Fibroblast of villous mesenchyme (primary cell): ENCODE results near the gene INPP4B. TPM values are rescaled to one million over a fixed set of nuclear protein-coding genes. Genes with fewer than 3 reads are reported as not detected.
"Not testable (repeated sequence)": the region's sequence is repeated elsewhere in the genome, so short reads cannot be mapped to it uniquely, and the experiment has no call there.

ENCODE experiments used
- DNase-seq: peaks from one replicate; pipeline ENCODE4 v3.0.0-alpha.2; 2010; ENCODE audit warnings: low read depth
- H3K4me3 ChIP-seq: 2 replicates; pipeline ENCODE4 v1.5.1; 2011; ENCODE audit warnings: low read depth, mild to moderate bottlenecking, low read length
- CTCF ChIP-seq: IDR thresholded peaks from 2 replicates; pipeline ENCODE4 v1.5.1; 2012; ENCODE audit warnings: low read depth, mild to moderate bottlenecking, low read length; ENCODE audit not compliant: insufficient read depth
- total RNA-seq: library from RNA; depleted of rRNA; stranded (reverse); fragments of >200 nt; gene quantifications from 2 replicates; pipeline ENCODE4 v1.2.3, GENCODE V29; 2012

Gene INPP4B
- total RNA-seq, 1 donor, result 64.3 TPM

- DNase-seq, result no peak
- H3K4me3 ChIP-seq, result no peak overlapping the region
- TF ChIP-seq CTCF, result no peak
Observed at GRCh38 chr4:142645475-142646108, 200.5 kb downstream of the INPP4B start.

- H3K4me3 ChIP-seq, DNase-seq: not testable (repeated sequence)
Observed at GRCh38 chr4:142644628-142645027, 201.5 kb downstream of the INPP4B start.

GRCh38 chr4:142637614-142638013 is 208.5 kb downstream of the INPP4B start:
- no peak for TF ChIP-seq CTCF
- H3K4me3 ChIP-seq, result no peak overlapping the region
- DNase-seq, result no peak

GRCh38 chr4:142631836-142632235 is 214.3 kb downstream of the INPP4B start:
- H3K4me3 ChIP-seq, result no peak overlapping the region
- no peak for DNase-seq
- no peak for TF ChIP-seq CTCF

GRCh38 chr4:142615324-142615665 is 230.8 kb downstream of the INPP4B start:
- peak; percentile 34 for DNase-seq
- no peak for TF ChIP-seq CTCF
- H3K4me3 ChIP-seq, result no peak overlapping the region

GRCh38 chr4:142614621-142615323 is 231.3 kb downstream of the INPP4B start:
- no peak for TF ChIP-seq CTCF
- DNase-seq, result peak; percentile 80
- no peak overlapping the region for H3K4me3 ChIP-seq

GRCh38 chr4:142607976-142608375 is 238.1 kb downstream of the INPP4B start:
- H3K4me3 ChIP-seq, result no peak overlapping the region
- DNase-seq, result no peak
- TF ChIP-seq CTCF, result no peak
